Mucosa of descending colon (tissue), 3 donors: ENCODE data around the gene PAPLN. TPM values are rescaled to one million over a fixed set of nuclear protein-coding genes. Genes with fewer than 3 reads are reported as not detected.

Source experiments
- ATAC-seq: fragments of 200-7000 bp; cut with Tn5 transposase; one replicate; pipeline ENCODE4 v1.9.1; 2020; ENCODE audit warnings: mild to moderate bottlenecking, moderate library complexity
- DNase-seq, 3 donors: peaks; one replicate each; pipeline ENCODE4 v3.0.0-alpha.2; 2020
- H3K36me3 ChIP-seq: fragments of 200-600 bp; one replicate; pipeline ENCODE4 v1.8.0; 2021; ENCODE audit warnings: low read depth, mild to moderate bottlenecking
- H3K4me1 ChIP-seq: fragments of 200-600 bp; one replicate; pipeline ENCODE4 v1.8.0; 2021; ENCODE audit warnings: low read depth, mild to moderate bottlenecking
- H3K4me3 ChIP-seq: fragments of 200-600 bp; one replicate; pipeline ENCODE4 v1.8.0; 2021; ENCODE audit warnings: mild to moderate bottlenecking
- H3K9me3 ChIP-seq: fragments of 200-600 bp; one replicate; pipeline ENCODE4 v1.8.0; 2021; ENCODE audit warnings: mild to moderate bottlenecking
- intact Hi-C, 2 donors: fragments of 100-400 bp; cut with DNase I in 1 of 2; cut with micrococcal nuclease in 1 of 2; formaldehyde crosslinking; loops; one replicate each; pipeline versions ENCODE4 v1.11.0 to v1.11.1; 2022; cut with DNase I, micrococcal nuclease
- total RNA-seq, 3 donors: library from RNA; stranded (reverse); fragmentation: NEBNext Ultra II Directional in 2 of 3; extraction: Animal tissue kit (Norgen Biotek cat#: 25700) in 2 of 3; gene quantifications; one replicate each; pipeline versions ENCODE4 v1.2.1 to v1.2.4, GENCODE V29; 2021 to 2023
- TF ChIP-seq, protein P1 (sequence below): fragments of 200-600 bp; IDR thresholded peaks from one replicate; pipeline ENCODE4 v1.8.0; 2022; ENCODE audit warnings: antibody characterized with exemption, mild to moderate bottlenecking
- donor health status: DM: no; HTN: no; CAD: no; lungs with moderate emphysema.
- donor health status: DM: no; HTN: no; CAD: no.
- donor health status: DM: no; HTN: yes; CAD: no.

Gene PAPLN
- total RNA-seq, 3 donors from 2014 or later, result 4.9 to 22.5 (median 5.6) TPM

DNA sequence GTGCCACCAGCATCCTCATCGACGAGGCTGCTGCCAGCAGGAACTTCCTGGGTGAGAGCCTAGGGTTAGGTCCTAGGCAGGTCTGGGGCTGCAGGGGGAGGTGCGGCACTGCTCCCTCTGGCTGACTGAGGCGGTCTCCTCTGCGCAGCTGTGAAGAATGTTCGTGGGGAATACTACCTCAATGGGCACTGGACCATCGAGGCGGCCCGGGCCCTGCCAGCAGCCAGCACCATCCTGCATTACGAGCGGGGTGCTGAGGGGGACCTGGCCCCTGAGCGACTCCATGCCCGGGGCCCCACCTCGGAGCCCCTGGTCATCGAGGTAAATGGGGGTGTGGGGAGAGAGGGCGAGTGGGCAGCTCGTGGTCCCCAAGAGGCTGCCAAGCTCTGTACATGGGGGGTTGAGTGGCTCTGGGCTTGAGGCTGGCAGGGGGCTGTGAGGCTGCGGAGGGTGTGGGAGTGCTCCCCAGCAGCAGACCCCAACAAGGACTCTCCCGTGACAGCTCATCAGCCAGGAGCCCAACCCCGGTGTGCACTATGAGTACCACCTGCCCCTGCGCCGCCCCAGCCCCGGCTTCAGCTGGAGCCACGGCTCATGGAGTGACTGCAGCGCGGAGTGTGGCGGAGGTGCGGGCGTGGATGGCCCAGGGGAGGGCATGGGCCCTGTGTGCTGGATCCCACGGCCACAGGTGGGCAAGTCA is 14.4 kb downstream of the PAPLN start:
- TF ChIP-seq, protein P1, sequence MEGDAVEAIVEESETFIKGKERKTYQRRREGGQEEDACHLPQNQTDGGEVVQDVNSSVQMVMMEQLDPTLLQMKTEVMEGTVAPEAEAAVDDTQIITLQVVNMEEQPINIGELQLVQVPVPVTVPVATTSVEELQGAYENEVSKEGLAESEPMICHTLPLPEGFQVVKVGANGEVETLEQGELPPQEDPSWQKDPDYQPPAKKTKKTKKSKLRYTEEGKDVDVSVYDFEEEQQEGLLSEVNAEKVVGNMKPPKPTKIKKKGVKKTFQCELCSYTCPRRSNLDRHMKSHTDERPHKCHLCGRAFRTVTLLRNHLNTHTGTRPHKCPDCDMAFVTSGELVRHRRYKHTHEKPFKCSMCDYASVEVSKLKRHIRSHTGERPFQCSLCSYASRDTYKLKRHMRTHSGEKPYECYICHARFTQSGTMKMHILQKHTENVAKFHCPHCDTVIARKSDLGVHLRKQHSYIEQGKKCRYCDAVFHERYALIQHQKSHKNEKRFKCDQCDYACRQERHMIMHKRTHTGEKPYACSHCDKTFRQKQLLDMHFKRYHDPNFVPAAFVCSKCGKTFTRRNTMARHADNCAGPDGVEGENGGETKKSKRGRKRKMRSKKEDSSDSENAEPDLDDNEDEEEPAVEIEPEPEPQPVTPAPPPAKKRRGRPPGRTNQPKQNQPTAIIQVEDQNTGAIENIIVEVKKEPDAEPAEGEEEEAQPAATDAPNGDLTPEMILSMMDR, result no peak
- H3K36me3 ChIP-seq, result no peaks in the 10 kb centered on the region
- no peaks in the 10 kb centered on the region for H3K9me3 ChIP-seq
- ATAC-seq (no peak), DNase-seq (peak in 2 of 3 donors; percentile 16 to 39)
- no peak overlapping the region for H3K4me3 ChIP-seq
- no peaks in the 10 kb centered on the region for H3K4me1 ChIP-seq
- intact Hi-C loops, result no loop called here

GRCh38 chr14:73252491-73253322 is 15.4 kb downstream of the PAPLN start:
- no peak overlapping the region for H3K4me3 ChIP-seq
- TF ChIP-seq, protein P1, result no peak
- no peaks in the 10 kb centered on the region for H3K4me1 ChIP-seq
- peak in 2 of 3 donors; percentile 18 to 28 for DNase-seq
- intact Hi-C loops, result no loop called here
- no peak for ATAC-seq
- H3K9me3 ChIP-seq, result no peaks in the 10 kb centered on the region
- H3K36me3 ChIP-seq, result no peaks in the 10 kb centered on the region

GRCh38 chr14:73253323-73253610 is 16.0 kb downstream of the PAPLN start:
- Histone ChIP-seq H3K9me3 (no peaks in the 10 kb centered on the region), H3K4me1 (no peaks in the 10 kb centered on the region), H3K4me3 (no peak overlapping the region), H3K36me3 (no peaks in the 10 kb centered on the region)
- TF ChIP-seq, protein P1, result no peak
- intact Hi-C loops, result no loop called here
- ATAC-seq (no peak), DNase-seq (peak in 1 of 3 donors; percentile 11)

- peak in 2 of 3 donors; percentile 7 to 29 for DNase-seq
- H3K36me3 ChIP-seq, result no peaks in the 10 kb centered on the region
These were observed 16.4 kb downstream of the PAPLN start for GRCh38 chr14:73253721-73254120.

DNA sequence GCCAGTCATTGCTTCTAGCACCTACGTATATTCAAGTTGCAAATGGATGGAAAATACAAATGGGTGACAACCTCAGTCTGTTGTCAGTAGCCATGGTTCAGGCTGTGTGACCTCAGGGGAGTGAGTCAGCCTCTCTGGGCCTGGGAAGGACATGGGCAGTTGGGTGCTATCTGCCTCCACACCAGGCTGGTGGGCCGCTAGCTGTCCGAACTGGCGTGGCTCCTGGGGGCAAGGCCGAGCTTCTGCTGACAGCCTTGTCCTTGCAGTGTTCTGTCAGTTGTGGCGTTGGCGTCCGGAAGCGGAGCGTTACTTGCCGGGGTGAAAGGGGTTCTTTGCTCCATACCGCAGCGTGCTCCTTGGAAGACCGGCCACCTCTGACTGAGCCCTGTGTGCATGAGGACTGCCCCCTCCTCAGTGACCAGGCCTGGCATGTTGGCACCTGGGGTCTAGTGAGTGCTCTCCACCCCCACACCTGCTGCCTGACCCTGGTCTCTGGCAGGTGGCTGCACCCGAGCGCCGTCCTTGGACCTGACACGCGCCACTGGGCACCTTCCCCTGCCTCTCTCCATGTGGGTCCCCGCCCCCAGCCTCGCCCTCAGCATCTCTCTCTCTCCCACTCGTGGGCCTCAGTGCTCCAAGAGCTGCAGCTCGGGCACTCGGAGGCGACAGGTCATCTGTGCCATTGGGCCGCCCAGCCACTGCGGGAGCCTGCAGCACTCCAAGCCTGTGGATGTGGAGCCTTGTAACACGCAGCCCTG is 17.1 kb downstream of the PAPLN start:
- H3K4me1 ChIP-seq, result no peaks in the 10 kb centered on the region
- TF ChIP-seq, protein P1, result no peak
- no peak overlapping the region for H3K4me3 ChIP-seq
- H3K36me3 ChIP-seq, result no peaks in the 10 kb centered on the region
- intact Hi-C loops, result no loop called here
- peak in 2 of 3 donors; percentile 9 to 45 for DNase-seq
- ATAC-seq, result no peak
- H3K9me3 ChIP-seq, result no peaks in the 10 kb centered on the region

More at GRCh38 chr14:73253721-73254120, 16.4 kb downstream of the PAPLN start:
- no peaks in the 10 kb centered on the region for H3K9me3 ChIP-seq
- H3K4me3 ChIP-seq, result no peak overlapping the region
- no peaks in the 10 kb centered on the region for H3K4me1 ChIP-seq
- TF ChIP-seq, protein P1, result no peak
- intact Hi-C loops, result no loop called here
- no peak for ATAC-seq
